GM12873 (cell line): ENCODE measurements around the gene MRPS7.

Source experiments
- TF ChIP-seq, protein P1 (sequence below): IDR thresholded peaks from 2 replicates; pipeline ENCODE4 v1.5.1; 2012; ENCODE audit warnings: low read depth, mild to moderate bottlenecking, moderate library complexity, low read length, control low read depth; ENCODE audit not compliant: insufficient read depth; ENCODE audit errors: missing control alignments

MRPS7 gene

DNA sequence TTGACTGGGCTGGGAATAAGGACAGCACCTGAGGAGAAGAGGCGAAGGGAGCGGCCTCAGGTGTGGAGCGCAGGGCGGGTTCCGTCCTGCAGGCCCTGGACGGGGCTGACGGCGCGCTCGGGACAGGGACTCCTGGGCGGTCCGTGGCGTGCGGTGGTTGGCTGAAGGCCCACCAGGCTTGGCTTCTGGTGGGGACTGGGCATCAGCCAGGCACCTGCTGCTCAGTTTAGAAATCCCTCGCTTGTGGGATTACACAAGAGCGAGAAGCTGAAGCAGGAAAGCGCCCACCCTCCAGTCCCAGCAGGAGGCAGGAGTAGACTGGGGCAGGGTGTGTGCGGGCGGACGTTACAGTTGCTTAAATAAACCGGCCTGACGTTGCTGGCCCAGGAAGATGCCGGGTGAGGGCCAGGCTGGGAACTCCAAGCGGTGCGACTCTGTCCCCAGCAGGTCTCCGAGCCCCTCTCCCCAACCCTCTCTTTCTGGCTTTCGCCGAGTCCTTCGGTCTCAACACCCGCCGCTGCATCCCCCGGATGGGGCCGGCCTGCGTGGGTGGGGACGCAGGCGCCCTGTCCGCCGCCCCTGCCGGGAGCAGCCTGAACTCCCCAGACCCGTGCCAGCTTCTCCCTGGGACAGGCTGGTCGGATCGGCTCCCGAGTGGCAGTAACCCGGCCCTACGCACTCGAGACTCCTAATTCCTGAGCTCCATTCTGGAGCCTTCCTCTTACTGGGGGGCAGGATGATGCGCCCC, 8.7 kb downstream of the MRPS7 start:
- TF ChIP-seq, protein P1, sequence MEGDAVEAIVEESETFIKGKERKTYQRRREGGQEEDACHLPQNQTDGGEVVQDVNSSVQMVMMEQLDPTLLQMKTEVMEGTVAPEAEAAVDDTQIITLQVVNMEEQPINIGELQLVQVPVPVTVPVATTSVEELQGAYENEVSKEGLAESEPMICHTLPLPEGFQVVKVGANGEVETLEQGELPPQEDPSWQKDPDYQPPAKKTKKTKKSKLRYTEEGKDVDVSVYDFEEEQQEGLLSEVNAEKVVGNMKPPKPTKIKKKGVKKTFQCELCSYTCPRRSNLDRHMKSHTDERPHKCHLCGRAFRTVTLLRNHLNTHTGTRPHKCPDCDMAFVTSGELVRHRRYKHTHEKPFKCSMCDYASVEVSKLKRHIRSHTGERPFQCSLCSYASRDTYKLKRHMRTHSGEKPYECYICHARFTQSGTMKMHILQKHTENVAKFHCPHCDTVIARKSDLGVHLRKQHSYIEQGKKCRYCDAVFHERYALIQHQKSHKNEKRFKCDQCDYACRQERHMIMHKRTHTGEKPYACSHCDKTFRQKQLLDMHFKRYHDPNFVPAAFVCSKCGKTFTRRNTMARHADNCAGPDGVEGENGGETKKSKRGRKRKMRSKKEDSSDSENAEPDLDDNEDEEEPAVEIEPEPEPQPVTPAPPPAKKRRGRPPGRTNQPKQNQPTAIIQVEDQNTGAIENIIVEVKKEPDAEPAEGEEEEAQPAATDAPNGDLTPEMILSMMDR: peak; percentile 48

DNA sequence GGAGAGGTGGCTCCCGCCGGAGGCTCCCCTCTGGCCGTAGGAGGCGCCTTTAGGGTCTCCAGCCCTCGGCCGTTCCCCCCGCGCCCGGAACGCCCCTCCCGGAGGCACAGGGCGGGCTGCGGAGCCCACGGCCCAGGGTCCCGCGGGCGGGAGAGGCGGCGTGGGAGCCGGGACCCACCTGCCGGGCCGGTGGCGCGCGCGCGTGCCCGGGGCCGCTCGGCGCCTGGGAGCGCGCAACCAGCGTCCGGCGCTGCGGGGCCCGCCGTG, 9.2 kb downstream of the MRPS7 start, which contains the start of gene MIF4GD:
MIF4GD (minus strand) TSS at position 266 of the 267 bp plus-strand sequence. CDS start 1,036 bp downstream, outside the sequence.
- TF ChIP-seq, protein P1: no peak

DNA sequence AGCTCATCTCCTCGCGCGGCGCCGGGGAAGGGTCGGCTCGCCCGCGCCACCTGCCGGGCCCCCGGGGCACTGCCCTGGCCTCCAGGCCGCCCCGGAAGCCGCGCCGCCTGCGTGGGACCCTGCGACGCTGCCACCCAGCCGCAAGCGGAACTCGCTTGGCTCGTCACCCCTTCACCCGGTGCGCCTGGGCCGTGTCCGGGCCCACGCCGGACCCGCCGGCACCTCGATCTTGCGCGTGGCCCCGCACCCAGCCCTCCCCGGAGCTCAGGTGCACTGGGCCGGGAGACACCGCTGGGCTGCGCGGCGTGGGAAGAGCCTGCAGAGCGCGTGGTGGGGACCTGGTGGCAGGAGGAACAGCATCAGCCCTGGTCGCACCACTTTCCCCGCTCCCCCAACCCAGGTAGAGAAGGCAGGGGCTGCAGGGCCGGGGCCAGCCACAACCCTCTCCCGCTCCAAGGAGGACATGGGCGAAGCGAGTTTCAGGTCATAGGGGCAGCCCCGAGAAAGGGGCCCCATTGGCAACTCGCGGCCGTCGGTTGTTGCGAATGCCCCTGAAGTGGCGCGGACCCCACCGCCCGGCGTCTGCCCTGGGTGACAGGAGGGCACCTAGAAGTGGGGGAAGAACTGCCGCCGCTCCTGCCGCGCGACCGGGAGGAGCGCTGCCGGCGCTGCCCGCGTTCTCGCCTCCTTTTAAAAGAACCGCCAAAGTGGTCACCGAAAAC, 9.7 kb downstream of the MRPS7 start:
- TF ChIP-seq, protein P1: peak; percentile 70

DNA sequence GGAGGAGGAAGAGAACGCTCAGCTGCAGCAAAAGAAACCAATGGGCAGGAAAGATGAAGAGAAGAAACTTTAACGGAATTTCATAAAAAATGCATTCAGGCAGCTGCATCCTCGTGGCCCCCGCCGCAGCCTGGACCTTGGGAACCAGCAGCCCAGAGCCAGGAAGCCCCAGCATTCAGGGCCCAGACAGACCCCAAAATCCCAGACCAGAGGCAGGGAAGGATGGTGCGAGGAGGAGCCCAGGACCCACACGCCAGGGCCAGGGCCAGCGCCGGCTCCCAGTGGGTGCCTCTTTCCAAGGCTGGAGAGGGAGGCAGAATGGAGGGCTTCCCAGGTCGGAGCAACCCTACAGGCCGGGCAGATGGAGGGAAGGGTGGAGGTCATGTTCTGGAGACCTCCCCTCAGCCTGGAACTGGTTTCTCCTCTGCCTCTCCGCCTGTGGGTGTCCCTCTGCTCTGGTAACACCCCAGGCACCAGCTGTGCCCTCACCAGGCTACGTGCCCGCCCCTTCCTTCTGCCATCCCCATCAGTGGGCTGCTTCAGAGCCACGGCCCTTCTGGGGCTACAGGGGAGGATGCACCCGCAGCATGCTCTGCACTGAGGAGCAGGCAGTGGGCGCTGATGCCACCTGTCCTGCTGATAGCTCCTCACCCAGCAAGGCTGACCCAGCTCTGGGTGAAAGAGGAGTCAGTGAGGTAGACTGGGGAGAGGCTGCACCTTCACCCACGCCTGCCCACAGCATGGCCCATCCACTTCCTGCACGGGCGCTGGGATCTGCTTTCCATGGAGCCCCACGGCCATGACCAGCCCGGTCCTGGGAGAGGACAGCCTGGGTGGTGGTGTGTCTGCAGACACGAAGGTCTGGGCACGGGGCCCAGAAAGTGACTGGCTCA, 10.5 kb downstream of the MRPS7 start:
- TF ChIP-seq, protein P1: no peak

DNA sequence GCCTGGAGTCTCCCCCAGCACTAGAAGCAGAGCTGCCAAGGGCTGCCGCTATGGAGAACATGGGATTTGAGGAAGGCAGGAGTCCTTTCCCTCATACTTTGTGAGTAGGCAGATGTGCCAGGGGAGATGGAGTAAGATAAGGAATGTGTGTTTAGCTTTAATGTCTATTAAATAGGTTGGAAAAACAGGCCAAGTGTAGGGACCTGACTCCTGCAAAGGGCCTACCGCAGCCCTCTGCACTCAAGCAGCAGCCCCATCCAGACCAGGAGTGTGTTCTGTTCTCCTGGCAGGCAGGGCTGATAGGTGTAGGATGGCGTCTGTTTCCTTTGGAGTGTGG, 11.1 kb downstream of the MRPS7 start:
- TF ChIP-seq, protein P1: no peak

DNA sequence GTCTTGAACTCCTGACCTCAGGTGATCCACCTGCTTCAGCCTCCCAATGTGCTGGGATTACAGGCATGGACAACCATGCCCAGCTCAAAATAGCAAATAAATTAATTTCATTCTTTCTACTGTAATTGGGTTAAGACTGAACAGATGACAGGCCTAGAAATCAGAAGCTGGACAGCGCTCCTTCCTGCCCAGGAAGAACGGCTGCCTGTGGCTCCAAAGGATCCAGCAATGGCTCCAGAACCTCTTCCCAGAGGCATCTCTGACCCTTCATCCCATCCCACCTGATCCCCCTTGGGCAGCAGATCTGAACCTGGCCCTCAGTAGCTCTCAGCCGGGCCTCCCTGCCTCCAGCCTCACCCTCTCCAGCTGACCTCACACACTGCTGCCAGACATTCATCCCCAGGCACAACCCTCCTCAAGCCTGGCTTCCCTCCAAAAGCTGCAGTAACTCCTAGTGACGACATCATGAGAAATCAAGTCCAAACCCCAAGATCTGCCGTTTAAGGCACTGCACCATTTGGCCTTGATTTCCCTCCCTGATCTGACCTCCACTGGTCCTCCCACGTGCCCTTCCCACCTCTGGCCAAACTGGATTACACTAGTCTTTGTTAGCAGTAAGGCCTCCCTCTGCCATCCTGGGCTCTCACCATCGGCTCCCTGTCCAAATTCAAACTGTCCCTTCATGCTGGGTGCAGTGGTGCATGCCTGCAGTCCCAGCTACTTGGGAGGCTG, 12.5 kb downstream of the MRPS7 start:
- TF ChIP-seq, protein P1: no peak

DNA sequence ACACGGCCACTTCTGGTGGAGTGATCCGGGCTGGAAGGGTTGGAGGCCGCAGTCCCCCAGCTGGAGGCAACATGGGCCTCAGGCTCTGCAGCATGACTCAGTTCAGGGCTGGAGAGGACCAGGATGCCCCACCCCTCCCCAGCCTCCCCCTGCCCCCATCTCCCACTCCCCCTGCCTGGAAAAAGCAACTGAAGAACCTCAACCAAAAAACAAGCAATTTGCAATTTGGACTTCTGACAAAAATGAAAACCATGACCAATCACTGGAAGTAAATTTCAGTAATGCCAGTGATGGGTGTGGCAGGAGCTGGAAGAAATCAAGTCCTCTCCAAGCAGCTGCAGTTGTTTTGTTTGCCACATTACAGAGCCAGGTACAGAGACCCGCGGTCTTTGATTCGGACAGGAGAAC, 16.0 kb downstream of the MRPS7 start:
- TF ChIP-seq, protein P1: no peak
